ENCODE results near the gene MAN1B1.
"Not testable (repeated sequence)": the region's sequence is repeated elsewhere in the genome, so short reads cannot be mapped to it uniquely, and the experiment has no call there.

Gene MAN1B1

DNA sequence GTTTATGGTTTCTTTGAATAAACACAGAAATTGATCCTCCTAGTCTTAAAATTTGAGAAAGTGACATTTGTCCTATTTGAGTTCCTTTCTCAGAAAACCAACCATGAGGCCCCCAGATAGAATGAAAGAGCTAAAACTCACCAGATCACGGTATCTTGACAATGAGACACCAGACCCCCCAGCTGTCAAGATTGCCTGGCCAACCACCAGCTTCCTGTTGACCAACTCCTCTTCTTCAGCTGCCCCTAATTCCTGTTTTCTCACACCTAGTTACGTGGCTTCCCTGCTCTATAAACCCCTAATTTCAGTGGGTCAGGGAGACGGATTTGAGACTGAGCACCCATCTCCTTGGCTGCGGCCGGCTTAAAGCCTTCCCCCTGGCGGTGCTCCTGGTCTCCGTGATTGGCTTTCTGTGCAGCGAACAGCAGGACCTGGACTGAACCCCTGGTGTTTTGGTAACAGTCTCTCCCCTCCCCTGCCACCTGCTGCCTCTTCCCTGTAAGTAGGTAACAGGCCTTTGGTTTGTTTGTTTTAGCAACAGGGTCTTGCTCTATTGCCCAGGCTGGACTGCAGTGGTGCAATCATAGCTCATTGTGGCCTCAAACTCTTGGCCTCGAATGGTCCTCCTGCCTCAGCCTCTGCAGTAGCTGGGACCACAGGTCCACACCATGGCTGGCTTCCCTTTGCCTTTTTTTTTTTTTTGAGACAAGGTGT is 28.1 kb upstream of the MAN1B1 start:
- no peaks in the 10 kb centered on the region for H3K9me3 Mint-ChIP-seq
- no peaks in the 10 kb centered on the region for H3K4me1 Mint-ChIP-seq (ENCODE audit: low read depth)
- no peak overlapping the region for H3K27ac Mint-ChIP-seq
- no peak overlapping the region for H3K4me3 Mint-ChIP-seq
- H3K36me3 Mint-ChIP-seq (ENCODE audit: low read depth): no peaks in the 10 kb centered on the region
- H3K27me3 Mint-ChIP-seq (ENCODE audit: low read depth): peaks cover 15% of the 10 kb centered on the region

DNA sequence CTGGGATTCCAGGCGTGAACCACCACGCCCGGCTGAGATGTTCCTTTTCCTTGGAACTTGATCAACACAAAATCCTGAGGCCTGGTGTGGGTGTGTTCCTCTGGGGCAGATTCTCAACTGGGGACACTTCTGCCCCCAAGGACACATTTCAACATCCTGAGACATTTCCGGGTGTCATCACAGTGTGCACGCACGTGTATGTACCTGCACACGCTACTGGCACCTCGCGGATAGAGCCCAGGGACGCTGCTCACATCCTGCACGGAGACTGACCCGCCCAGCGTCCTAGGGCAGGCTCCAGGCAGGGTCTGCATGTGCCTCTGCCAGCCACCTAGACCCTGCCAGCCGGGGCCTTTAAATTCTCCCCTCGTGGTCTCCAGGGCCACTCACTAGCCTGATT is 24.4 kb upstream of the MAN1B1 start:
- Mint-ChIP-seq H3K4me3 (no peak overlapping the region), H3K27ac (no peak overlapping the region), H3K27me3 (ENCODE audit: low read depth) (peaks cover 11% of the 10 kb centered on the region), H3K36me3 (ENCODE audit: low read depth) (peaks cover 6% of the 10 kb centered on the region), H3K9me3 (no peaks in the 10 kb centered on the region), H3K4me1 (ENCODE audit: low read depth) (peaks cover 3% of the 10 kb centered on the region)

DNA sequence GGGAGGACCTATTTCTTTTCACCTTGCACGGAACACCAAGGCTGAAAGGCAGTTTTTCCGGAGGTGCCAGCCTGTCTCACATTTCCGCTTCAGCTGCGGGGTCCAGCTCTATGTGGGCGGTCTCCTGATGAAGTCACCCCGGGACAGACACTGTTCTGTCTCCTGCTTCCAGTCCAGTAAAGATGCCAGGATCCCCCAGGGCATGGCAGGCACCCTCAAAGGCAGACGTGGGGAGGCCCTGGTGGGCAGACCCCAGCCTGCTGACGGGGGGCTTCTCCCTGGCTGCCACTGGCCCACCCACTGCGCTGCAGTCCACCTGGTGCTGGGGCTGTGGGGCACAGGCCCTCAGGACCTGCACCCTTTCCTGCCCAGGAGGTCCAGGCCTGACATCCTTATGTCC is 24.0 kb upstream of the MAN1B1 start:
- H3K4me1 Mint-ChIP-seq (ENCODE audit: low read depth); H3K36me3 Mint-ChIP-seq (ENCODE audit: low read depth); H3K27ac Mint-ChIP-seq; H3K9me3 Mint-ChIP-seq; H3K4me3 Mint-ChIP-seq: not testable (repeated sequence)
- peaks cover 11% of the 10 kb centered on the region for H3K27me3 Mint-ChIP-seq (ENCODE audit: low read depth)

GRCh38 chr9:137063311-137064026 is 23.3 kb upstream of the MAN1B1 start:
- no peaks in the 10 kb centered on the region for H3K9me3 Mint-ChIP-seq
- peaks cover 6% of the 10 kb centered on the region for H3K36me3 Mint-ChIP-seq (ENCODE audit: low read depth)
- H3K27me3 Mint-ChIP-seq (ENCODE audit: low read depth): peaks cover 9% of the 10 kb centered on the region
- H3K4me1 Mint-ChIP-seq (ENCODE audit: low read depth): peaks cover 7% of the 10 kb centered on the region
- no peak overlapping the region for H3K4me3 Mint-ChIP-seq
- H3K27ac Mint-ChIP-seq: no peak overlapping the region

- Mint-ChIP-seq H3K4me1 (ENCODE audit: low read depth) (peaks cover 7% of the 10 kb centered on the region), H3K9me3 (no peaks in the 10 kb centered on the region), H3K27ac (no peak overlapping the region), H3K4me3 (no peak overlapping the region), H3K36me3 (ENCODE audit: low read depth) (peaks cover 6% of the 10 kb centered on the region), H3K27me3 (ENCODE audit: low read depth) (peaks cover 3% of the 10 kb centered on the region)
Measured at GRCh38 chr9:137064027-137064879, 22.5 kb upstream of the MAN1B1 start.

DNA sequence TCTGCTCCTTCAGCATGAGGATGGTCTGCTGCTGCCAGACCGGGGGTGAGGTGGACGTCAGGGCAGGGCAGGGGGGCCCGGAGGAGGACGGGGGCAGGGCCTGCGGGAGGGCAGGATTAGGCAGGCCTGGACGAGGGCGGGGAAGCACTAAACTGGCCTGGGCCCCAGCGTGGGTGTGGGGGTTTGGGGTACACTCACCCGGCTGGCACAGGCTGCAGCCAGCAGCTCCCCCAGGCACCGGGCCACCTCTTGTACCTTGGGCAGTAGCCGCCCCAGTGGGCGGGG is 22.0 kb upstream of the MAN1B1 start:
- Mint-ChIP-seq H3K9me3 (no peaks in the 10 kb centered on the region), H3K4me3 (no peak overlapping the region), H3K27me3 (ENCODE audit: low read depth) (peaks cover 3% of the 10 kb centered on the region), H3K36me3 (ENCODE audit: low read depth) (peaks cover 6% of the 10 kb centered on the region), H3K27ac (no peak overlapping the region), H3K4me1 (ENCODE audit: low read depth) (peaks cover 7% of the 10 kb centered on the region)

- Mint-ChIP-seq H3K4me1 (ENCODE audit: low read depth) (peaks cover 7% of the 10 kb centered on the region), H3K9me3 (no peaks in the 10 kb centered on the region), H3K36me3 (ENCODE audit: low read depth) (peaks cover 6% of the 10 kb centered on the region), H3K27ac (no peak overlapping the region), H3K27me3 (ENCODE audit: low read depth) (peaks cover 3% of the 10 kb centered on the region), H3K4me3 (no peak overlapping the region)
Measured at GRCh38 chr9:137065336-137065967, 21.3 kb upstream of the MAN1B1 start.

DNA sequence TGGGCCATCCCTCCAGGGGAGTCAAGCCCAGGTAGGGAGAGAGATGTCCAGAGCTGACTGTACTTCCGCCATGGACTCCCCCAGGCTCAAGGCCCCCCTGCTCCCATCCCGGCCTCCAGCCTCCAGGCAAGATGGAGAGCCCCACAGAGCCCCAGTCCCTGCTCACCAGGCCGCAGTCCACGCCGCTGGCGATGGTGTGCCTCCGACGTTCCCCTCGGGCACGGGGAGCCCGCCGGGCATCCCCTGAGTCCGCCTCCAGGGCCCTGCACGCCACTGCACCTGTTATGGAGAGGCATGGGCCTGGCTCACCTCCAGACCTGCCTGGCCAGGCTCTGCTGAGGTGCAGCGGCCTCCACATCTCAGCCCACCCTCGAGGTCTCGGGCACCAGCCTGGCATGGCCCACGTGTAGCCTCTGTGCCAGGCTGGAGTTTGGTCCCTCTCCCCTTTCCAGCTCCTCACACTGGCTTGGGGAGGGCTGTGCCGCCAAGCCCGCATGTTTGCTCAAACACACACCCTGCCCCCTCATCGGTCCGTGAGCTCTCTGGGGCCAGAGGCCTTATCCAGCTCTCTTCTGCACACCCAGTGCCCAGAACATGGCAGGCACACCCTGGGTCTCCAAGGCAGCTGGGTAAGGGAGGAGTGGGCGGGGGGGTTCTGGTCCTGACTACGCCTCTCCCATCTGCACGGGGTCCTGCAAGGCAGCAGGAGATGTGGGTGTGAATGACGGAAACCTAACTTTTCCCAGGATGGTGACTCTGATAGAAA is 20.5 kb upstream of the MAN1B1 start:
- no peaks in the 10 kb centered on the region for H3K27me3 Mint-ChIP-seq (ENCODE audit: low read depth)

DNA sequence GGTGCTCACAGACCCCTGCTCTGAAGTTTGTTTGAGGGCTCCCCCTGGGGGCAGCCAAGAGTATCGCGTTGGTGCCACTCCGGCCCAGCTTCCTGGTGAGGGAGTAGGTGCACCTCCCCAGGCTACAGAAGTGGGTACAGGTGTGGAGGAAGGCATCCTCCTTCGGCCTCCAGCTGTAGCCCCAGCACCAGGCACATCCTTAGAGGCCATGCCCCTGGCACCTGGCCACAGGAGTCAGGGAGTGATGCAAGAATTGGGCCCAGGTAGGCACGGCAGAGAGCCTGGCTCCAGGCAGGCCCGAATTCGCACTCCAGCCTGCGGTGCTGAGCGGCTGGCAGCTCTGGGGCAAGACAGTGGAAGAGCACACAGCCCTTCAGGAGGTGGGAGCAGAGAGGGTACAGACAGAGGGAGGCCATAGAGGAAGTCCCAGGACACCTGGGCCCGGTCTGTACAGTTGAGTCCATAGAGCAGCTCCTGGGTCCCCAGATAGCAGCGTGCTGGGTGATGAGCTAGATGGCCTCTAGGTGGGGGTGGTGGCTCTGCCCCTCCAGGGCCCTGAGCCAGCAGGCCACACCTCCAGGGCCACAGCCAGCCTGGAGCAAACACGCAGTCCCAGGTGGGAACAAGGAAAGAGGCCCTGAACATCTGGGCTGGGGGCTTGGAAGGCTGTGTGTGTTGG is 18.8 kb upstream of the MAN1B1 start:
- Mint-ChIP-seq H3K36me3 (ENCODE audit: low read depth) (peaks cover 6% of the 10 kb centered on the region), H3K27ac (peak overlapping the region; percentile 65), H3K9me3 (no peaks in the 10 kb centered on the region), H3K27me3 (ENCODE audit: low read depth) (no peaks in the 10 kb centered on the region), H3K4me3 (peak overlapping the region; percentile 55), H3K4me1 (ENCODE audit: low read depth) (peaks cover 16% of the 10 kb centered on the region)

More for the DNA sequence above, 20.5 kb upstream of the MAN1B1 start:
- no peaks in the 10 kb centered on the region for H3K9me3 Mint-ChIP-seq
- no peak overlapping the region for H3K27ac Mint-ChIP-seq
- H3K36me3 Mint-ChIP-seq (ENCODE audit: low read depth): peaks cover 6% of the 10 kb centered on the region
- peaks cover 12% of the 10 kb centered on the region for H3K4me1 Mint-ChIP-seq (ENCODE audit: low read depth)
- H3K4me3 Mint-ChIP-seq: no peak overlapping the region

GRCh38 chr9:137068539-137069507 is 18.0 kb upstream of the MAN1B1 start:
- Mint-ChIP-seq H3K4me1 (ENCODE audit: low read depth) (peaks cover 16% of the 10 kb centered on the region), H3K27ac (no peak overlapping the region), H3K36me3 (ENCODE audit: low read depth) (peaks cover 6% of the 10 kb centered on the region), H3K4me3 (peak overlapping the region; percentile 68), H3K9me3 (no peaks in the 10 kb centered on the region), H3K27me3 (ENCODE audit: low read depth) (no peaks in the 10 kb centered on the region)

DNA sequence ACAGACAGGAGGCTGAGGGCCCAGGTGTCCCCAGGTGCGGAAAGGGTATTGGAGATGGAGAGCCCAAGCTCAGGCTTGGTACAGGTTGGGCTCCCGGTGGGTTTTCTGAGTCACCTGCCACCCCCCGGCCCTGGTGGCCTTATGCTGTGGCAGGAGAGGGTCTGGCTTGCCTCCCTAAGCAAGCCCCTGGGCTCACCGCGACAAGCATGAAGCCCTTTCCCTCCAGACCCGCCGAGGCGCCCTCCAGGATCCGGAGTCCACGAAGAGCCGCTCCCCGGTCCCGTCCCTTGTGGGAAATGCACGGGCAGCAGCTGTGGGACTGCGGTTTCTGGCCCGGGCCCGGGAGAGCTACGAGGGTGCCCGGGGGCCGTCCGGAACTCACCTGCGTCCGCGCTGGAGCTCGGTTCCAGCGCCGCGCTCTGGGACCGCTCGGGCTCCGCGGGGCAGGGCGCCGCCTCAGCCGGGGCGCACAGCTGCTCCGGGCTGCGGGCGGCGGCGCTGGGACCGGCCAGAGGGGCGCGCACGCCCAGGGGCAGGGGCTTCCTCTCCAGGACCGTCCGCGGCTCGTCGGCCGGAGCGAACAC is 17.2 kb upstream of the MAN1B1 start:
- Mint-ChIP-seq H3K27ac (no peak overlapping the region), H3K36me3 (ENCODE audit: low read depth) (peaks cover 3% of the 10 kb centered on the region), H3K27me3 (ENCODE audit: low read depth) (no peaks in the 10 kb centered on the region), H3K9me3 (no peaks in the 10 kb centered on the region), H3K4me3 (peak overlapping the region; percentile 68), H3K4me1 (ENCODE audit: low read depth) (peaks cover 13% of the 10 kb centered on the region)

- Mint-ChIP-seq H3K4me1 (ENCODE audit: low read depth) (peaks cover 13% of the 10 kb centered on the region), H3K27me3 (ENCODE audit: low read depth) (no peaks in the 10 kb centered on the region), H3K9me3 (no peaks in the 10 kb centered on the region), H3K36me3 (ENCODE audit: low read depth) (peaks cover 3% of the 10 kb centered on the region), H3K4me3 (peak within 1 kb of the TSS; percentile 85), H3K27ac (peak within 1 kb of the TSS; percentile 77)
Measured at GRCh38 chr9:137070201-137070905, 16.4 kb upstream of the MAN1B1 start, which contains the start of gene SAPCD2. SAPCD2 (minus strand) TSS chr9:137070557; CDS start chr9:137070460, 97 bp downstream.

All from T-helper 1 cell treated with Interleukin-12 subunit alpha and Interleukin-12 subunit beta and Interleukin-4 antibody, amounts not matched to agents 30 μg/mL and 1 μg/mL, for 36 hours (primary cell).